Smooth muscle cell of the brain vasculature (primary cell): Measurements from ENCODE around the gene SCGB1C2.
"Not testable (repeated sequence)": the region's sequence is repeated elsewhere in the genome, so short reads cannot be mapped to it uniquely, and the experiment has no call there.

ENCODE experiments used
- DNase-seq: peaks from one replicate; pipeline ENCODE4 v3.0.0-alpha.2; 2012; ENCODE audit warnings: low read depth, low spot score

The SCGB1C2 gene

GRCh38 chr17:137166-137807 is at the start of gene SCGB1C2:
SCGB1C2 (plus strand) TSS chr17:137569; CDS start chr17:137591, 22 bp downstream.
- DNase-seq: not testable (repeated sequence)

DNA sequence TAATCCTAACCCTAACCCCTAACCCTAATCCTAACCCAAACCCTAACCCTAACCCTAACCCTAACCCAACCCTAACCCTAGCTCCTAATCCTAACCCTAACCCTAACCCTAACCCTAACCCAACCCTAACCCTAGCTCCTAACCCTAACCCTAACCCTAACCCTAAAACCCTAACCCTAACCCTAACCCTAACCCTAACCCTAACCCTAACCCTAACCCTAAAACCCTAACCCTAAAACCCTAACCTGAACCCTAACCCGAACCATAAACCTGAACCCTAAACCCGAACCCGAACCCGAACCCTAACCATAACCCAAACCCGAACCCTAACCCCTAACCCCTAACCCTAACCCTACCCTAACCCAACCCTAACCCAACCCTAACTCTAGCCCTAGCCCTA is 24.3 kb upstream of the SCGB1C2 start:
- DNase-seq: not testable (repeated sequence)

- not testable (repeated sequence) for DNase-seq
These were observed 18.9 kb upstream of the SCGB1C2 start for GRCh38 chr17:118339-118917.

DNA sequence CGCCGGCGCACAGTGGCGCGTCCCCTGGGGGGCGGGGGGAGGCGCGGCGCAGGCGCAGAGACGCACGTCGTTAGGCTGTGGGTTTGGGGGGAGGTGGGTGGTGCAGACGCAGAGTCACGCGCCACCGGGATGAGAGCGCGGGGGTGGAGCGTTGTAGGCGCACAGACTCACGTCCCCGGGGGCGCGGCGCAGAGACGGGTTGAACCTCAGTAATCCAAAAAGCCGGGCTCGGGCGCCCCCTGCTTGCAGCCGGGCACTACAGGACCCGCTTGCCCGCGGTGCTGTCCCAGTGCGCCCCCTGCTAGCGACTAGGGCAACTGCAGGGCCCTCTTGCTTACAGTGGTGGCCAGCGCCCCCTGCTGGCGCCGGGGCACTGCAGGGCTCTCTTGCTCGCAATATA is 3.4 kb upstream of the SCGB1C2 start:
- DNase-seq: not testable (repeated sequence)

GRCh38 chr17:134332-134785 is 3.0 kb upstream of the SCGB1C2 start:
- DNase-seq: not testable (repeated sequence)

- DNase-seq: not testable (repeated sequence)
These were observed 2.3 kb upstream of the SCGB1C2 start for GRCh38 chr17:135022-135421.

DNA sequence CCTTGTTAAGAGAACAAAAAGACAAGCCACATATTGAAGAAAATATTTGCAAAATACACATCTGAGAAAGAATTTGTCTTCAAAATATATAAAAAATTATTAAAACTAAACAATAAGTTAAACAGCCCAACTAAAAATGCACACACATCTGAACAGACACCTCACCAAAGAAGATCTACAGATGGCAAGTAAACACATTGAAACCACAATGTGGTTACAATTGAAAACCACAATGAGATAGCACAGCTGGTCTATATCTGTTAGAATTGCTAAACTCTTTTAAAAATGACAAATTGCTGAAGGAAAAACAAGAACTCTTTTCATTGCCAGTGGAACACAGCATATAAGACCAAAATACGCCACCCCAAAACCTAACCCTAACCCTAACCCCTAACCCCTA is 1.5 kb upstream of the SCGB1C2 start:
- DNase-seq: not testable (repeated sequence)

- not testable (repeated sequence) for DNase-seq
These were observed 838 bp upstream of the SCGB1C2 start for GRCh38 chr17:136531-136930.

GRCh38 chr17:139401-140205 is 2.2 kb downstream of the SCGB1C2 start:
- not testable (repeated sequence) for DNase-seq

- DNase-seq: no peak
These were observed 4.8 kb downstream of the SCGB1C2 start for GRCh38 chr17:142102-142661.

DNA sequence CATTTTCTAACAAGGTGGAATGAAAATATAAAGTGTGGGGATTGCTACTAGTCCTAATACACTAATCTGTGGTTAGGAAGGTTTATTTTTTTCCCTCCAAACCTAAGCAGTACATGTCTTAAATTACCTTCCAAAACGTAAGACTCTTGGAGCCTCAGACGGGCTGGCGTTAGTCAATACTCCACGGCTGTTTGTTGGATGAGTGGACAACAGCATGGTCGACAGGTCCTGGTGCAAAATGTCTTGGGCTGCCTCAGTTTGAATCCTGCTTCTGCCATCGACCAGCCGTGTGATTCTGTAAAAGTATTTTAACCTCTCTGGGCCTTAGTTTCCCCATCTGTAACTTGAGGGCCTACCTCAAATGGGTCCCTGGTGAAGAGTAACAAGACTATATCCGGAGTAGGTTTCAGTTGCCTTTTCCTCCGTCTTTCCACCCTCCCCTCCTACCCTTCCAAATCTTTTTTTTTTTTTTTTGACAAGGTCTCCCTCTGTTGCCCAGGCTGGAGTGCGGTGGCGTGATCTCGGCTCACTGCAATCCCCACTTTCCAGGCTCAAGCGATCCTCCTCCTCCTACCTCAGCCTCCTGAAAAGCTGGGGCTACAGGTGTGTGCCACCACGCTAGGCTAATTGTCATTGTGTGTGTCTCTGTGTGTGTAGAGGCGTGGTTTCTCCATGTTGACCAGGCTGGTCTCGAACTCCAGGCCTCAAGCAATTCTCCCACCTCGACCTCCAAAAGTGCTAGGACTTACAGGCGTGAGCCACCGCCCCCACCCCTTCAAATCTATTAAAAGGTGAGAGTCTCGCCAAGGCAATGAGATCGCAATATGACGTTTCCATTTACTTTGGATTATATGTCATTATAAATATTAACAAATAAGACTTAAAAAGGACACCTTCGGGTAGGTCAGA is 5.8 kb downstream of the SCGB1C2 start:
- no peak for DNase-seq

DNA sequence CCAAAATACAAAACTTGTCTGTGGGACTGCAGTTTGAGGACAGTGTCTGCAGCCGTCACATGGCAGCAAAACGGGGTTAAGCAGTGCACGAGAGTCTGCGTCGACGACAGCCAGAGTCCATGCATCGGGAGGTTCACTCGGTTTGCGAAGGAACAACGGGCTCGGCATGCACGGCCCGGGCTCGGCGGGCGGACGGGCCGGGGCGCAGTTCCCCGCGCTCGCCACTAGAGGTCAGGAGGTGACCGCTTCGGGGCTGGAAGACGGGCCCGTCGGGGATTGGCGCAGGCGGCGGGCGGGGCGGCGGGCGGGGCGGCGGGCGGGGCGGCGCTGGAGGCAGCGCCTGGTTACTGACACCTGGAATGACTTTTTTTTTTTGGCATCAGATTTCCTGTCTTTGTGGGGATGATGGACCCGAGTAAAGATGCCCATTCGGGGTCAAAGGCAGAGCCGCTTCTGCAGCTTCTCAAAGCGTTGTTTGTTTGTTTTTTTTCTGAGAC is 6.5 kb downstream of the SCGB1C2 start:
- DNase-seq: peak; percentile 17

DNA sequence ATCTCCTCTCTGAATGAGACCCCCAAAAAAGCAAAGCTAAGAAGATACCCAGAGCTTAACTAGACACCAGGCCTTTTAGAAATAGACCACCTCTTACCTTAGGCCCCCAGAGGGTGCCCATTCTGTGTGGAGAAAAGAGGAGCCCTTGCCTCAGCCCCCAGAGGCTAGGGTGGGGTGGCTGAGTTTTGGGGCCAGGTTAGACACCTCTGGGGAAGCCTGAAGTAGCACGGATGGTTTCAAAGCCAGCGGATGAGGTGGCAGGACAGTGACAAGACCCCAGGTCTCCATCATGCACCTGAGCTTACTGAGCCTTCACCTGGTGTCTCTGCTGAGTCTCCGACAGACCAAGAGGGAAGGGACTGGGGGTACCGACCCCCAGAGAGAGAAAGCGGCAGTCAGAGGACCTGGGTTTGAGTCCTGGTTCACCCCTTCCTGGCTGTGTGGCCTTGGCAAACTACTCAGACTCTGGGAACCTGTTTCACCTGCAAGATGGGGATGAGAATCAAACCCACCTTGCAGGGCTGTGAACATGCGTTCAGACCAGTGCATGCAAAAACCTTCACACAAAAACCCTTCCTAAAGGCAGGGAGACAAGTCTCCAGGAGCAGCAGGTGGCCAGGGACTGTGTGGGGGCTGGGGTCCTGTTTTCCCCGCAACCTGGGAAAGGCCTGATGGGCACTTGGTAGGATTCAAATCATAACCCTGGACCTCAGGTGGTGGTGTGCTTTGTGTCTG is 7.7 kb downstream of the SCGB1C2 start:
- no peak for DNase-seq

DNA sequence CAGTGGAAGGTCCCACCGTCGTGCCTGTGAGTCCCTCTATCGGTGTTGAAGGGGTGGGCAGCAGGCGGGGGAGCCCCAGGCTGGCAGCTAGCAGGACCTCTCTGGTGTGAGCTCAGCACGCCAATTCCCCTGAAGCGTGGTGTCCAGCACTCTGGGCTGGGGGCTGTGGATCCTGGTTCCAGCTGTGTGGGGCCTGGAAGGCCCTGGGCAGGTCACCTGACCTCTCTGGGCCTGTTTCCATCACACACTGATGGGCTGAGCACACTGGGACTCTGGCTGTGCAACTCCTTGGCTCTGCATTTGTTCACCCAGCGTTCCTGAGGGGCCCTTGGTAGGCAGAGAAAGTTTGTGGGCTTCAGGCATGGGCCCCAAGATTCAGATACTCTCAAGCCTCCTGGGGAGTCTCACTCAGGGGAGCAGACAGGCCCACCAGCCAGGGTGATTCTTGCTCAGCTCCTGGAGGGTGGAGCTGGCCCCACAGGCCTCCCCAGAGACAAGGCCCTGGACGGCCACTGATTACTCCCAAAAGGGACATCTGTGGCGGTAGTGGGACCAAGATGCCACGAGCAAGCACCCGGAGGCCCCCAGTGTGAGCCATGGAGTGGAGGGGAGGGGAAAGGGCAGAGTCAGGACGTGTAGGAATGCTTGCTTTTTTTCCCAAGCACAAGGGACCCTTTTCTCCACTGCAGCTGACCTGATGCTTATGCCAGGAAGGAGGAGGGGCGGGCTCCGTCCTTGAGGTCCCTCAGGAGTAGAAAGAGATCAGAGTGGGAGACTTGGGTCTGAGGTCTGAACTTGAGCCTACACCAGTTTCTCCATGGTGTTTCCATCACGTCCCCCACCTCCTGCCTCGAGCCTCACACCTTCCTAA is 8.5 kb downstream of the SCGB1C2 start:
- no peak for DNase-seq

GRCh38 chr17:146546-146945 is 9.2 kb downstream of the SCGB1C2 start:
- no peak for DNase-seq

DNA sequence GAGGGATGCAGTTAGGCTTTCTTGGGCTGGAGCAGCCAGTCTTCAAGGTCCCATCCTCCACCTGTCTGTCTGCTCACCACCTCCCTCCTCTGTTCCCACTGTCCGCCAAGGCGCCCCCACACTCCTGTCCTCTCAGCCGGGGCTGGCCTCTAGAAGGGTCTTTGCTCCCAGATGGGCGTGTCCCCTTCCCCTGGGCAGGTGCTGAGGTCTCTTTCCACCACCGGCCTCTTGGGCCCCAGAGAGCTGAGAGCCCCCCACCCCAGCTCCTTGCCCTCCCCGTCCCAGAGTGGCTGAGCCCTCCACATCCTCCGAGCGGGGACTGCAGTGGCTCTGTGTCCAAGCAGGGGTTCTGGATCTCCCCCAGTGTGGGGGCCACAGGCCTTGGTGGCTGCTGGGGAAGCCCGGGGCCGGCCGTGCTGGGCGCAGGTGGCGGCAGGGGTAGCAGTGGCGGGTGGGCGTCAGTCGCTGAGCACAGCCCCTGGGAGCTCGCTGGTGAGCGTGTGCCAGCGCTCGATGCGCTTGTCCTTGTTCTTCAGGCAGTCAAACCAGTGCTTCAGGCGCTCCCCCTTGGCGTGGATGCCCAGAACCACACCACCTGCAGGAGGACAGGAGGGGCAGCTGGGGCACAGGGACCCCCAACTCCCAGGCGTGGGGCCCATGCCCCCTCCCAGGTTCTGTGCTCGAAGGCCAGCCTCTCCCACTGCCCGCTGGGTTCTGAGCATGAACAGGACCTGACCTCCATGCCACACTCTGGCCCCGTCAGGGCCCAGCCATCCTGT is 9.8 kb downstream of the SCGB1C2 start:
- DNase-seq: no peak

DNA sequence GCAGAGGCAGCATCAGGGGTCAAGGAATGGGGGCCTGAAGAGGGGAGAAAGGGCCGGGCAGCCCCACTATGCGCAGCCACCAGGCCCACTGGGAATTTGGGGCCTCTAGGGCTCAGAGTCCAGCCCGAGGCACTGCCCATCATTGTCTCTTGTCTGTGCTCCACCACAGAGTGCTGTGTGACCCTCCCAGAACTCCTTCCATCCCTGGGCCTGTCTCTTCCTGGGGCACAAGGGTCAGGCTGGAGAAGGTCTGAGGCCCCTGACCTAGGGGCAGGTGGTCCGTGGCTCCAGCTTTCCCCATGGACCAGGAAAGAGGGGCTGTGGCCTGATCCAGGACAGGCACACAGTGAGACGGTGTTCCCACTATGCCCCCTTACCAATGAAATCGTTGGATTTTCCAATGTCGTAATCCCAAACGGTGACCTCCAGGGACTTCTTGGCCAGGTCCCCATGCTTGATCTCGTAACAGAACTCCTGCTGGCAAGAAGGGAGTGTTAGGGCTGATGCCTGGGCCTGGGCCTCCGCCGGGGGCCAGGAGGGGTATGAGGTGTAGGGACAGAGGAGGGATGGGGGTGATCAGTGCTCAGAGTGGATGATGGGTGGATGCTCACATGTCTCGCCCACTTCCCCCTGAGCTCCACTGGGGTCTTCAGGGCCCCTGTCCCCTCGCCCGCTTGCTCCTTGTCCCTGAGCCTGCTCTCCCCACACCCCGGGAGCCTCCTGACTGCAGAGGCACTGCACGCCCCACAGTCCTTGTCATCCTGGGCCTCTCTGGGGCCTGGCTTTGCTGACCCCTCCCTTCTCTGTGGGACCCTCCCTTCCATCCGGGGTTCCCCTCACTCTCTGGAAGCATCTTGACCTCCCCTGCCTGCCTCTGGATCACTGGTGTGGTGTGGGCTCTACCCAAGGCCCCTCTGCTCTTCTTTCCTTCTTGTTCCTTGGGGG is 10.7 kb downstream of the SCGB1C2 start:
- DNase-seq: no peak
